GM21367 (cell line): ENCODE measurements around the gene PITPNC1.
"Not testable (repeated sequence)": the region's sequence is repeated elsewhere in the genome, so short reads cannot be mapped to it uniquely, and the experiment has no call there.

Source experiments
- ATAC-seq: cut with Tn5 transposase; IDR thresholded peaks from one replicate; pipeline ENCODE4 v1.9.1; 2021; ENCODE audit not compliant: unreplicated experiment

Gene PITPNC1

GRCh38 chr17:67430515-67430914, 53.4 kb downstream of the PITPNC1 start:
- ATAC-seq, result not testable (repeated sequence)

- no peak for ATAC-seq
These were observed 54.4 kb downstream of the PITPNC1 start for GRCh38 chr17:67431249-67432015.

GRCh38 chr17:67433248-67433924, 56.3 kb downstream of the PITPNC1 start:
- ATAC-seq, result no peak

GRCh38 chr17:67434061-67434525, 57.0 kb downstream of the PITPNC1 start:
- no peak for ATAC-seq

- no peak for ATAC-seq
These were observed 58.0 kb downstream of the PITPNC1 start for GRCh38 chr17:67435122-67435521.

GRCh38 chr17:67435786-67436185, 58.7 kb downstream of the PITPNC1 start:
- ATAC-seq, result no peak

GRCh38 chr17:67436233-67436632, 59.2 kb downstream of the PITPNC1 start:
- no peak for ATAC-seq

- no peak for ATAC-seq
These were observed 61.6 kb downstream of the PITPNC1 start for GRCh38 chr17:67438667-67439066.

GRCh38 chr17:67439269-67439668, 62.2 kb downstream of the PITPNC1 start:
- no peak for ATAC-seq

GRCh38 chr17:67440277-67441051, 63.4 kb downstream of the PITPNC1 start:
- no peak for ATAC-seq

- ATAC-seq, result no peak
These were observed 64.2 kb downstream of the PITPNC1 start for GRCh38 chr17:67441052-67441895.

GRCh38 chr17:67441896-67442219, 64.8 kb downstream of the PITPNC1 start:
- ATAC-seq, result no peak

- no peak for ATAC-seq
These were observed 65.9 kb downstream of the PITPNC1 start for GRCh38 chr17:67442787-67443624.

GRCh38 chr17:67443931-67444595, 67.0 kb downstream of the PITPNC1 start:
- ATAC-seq, result no peak

GRCh38 chr17:67448449-67448848, 71.4 kb downstream of the PITPNC1 start:
- no peak for ATAC-seq

GRCh38 chr17:67449065-67449464, 72.0 kb downstream of the PITPNC1 start:
- ATAC-seq, result no peak

- ATAC-seq, result no peak
These were observed 73.0 kb downstream of the PITPNC1 start for GRCh38 chr17:67449845-67450755.
